ENCODE data around the gene CDH18.

The CDH18 gene

DNA sequence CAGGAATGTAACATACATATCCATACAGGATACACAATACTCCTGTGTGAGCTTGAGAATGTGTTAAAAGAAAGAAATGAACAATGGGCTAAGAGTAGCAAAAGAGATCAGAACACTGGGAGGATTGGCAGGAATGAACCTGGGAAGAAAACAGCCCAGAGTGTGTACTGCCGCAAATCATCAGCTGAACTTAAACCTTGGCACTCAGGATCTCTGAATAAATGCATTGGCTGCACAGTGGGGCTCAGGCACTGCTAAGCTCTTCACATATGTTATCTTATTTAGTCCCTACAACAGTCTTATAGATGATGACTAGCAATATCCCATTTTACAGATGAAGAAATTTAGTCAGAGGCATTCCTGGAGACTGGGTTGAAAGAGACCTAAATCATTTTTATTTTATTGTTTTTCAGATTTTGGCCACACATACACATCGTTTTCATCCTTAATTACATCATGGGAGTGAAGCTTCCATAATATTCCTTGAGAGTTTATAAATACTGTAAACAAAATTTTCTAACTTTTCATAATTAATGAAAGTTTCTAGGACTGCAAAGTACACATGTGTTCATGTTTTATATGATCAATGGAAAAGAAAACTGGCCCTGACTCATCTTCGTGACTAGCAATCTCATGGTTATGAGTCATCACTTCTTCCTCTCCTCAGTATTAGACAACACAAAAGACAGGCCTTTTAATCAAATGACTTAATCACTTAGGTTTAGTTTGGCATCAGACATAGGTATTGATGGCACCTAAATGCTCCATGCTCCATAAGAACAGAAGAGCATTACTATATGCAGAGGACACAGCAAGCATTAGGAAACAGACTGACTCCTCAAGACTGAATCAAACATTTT is 59.2 kb downstream of the CDH18 start:
- no peak for DNase-seq

DNA sequence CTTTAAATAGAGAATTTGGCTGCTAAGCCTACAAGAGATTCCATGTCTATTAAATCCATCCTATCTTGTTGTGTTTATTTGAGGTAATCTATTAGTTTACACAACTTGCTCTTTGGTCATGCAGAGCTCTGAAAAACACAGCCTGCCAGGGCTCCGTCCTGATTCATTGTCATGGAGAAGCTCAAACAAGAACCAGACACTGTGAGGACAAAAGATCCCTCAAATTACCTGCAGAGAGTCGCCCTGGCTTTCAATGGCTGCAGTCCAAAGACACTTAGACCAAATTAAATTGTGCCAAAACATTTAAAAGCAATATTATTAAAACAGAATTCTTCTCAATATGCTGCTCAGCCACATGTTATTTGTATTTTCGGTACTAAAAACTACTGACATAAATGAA is 60.1 kb downstream of the CDH18 start:
- no peak for DNase-seq

DNA sequence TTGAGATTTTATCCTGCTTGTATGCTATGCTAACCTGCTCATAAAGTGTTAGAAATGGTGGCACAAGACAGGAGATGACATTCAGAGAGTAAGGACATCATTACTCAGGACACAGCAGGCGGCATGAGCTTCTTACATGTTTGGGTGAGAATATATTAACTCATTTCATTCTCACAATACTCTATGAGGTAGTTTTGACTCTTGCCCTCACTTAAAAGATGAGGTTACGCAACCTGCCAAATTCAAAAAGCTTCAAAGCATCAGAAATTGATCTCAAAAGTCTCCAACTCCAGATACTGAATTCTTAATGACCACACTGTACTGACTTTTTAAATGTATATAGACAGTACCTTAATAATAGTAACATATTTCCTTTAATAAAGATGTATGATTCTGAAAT is 60.8 kb downstream of the CDH18 start:
- DNase-seq: no peak

DNA sequence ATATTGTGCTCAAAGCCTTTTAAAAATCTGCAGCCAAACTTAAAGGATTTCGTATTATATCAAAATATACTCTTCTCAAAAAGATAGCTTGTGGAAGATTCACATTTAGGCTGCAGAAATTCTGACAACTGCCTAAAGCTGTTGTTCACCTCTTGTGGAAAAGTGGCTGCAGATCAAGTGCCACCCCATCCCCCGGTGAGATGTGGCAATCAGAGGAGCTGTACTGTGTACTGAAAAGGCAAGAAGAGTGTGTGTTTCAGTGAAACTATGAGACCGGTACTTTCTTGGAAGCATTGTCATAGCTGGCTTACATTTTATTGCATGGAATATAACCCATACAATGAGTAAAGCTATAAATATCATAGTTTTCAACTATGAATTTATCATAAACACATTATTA is 64.3 kb downstream of the CDH18 start:
- DNase-seq: no peak

DNA sequence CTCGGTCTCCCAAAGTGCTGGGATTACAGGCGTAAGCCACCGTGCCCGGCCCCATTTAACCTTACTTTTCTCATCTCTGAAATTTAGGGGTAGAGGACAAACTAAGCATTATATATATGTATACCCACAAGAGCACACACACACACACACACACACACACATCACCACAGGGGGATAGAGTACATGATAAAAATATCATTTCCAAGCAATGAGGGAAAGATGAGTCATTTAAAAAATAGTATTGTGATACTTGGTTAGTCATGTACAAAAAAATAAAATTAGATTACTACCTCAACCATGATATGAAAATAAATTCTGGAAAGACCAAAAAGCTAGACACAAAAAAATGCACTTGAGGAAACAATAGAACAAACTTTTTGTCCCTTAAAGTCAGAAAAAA is 67.2 kb downstream of the CDH18 start:
- DNase-seq: no peak

DNA sequence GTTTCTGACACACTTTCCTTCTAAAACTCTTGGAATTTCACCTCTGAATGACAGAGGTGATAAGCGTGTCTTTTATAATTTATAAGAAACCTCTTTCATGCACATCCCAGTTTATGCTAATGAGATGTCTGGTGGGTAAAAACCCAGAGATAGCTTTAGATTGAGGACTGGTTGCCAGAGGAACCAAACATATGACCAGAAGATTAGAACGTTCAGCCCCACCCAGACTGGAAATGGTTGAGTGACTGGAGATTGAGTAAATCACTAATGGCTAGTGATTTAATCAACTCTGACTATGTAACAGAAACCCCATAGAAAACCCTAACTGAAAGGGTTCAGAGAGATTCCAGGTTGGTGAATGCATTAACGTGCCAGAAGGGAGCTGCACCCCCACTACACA is 69.2 kb downstream of the CDH18 start:
- DNase-seq: no peak

GRCh38 chr5:19917588-19918122 is 70.3 kb downstream of the CDH18 start:
- DNase-seq: no peak

DNA sequence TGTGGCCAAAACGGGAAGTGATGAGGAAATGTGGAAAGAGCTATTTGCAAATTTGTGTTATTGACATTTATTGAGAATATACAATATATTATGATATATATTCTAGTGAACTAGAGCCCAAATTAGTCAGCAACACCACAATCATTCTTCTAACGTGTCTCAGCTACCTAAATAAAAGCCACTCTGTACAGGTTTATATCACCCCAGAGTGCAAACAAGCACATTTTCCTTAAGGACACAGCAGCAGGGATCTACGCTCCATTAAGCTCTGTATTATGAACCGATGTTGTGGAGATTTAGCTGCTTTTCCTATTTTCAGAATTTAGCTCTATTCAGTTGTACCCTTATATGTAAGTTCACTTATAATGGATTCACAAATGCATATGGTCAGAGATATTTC is 77.9 kb downstream of the CDH18 start:
- DNase-seq: no peak

DNA sequence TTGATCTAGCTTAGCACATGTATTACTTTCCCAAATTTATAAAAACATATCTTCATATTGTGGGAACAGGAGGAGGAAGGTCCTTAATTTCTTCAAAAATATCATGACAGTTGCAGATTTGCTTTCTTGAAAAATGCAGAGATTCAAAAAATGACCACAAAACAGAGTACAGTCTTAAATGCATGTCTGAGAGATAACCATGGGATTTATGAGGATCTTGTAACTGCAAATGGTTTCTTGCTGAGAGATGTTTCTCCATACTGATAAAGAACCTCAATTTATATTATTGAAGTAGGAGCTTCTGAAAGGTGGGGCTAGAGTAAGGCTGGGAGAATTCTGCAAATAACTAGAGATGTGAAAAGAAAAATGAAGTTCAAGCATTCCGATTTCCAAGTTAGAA is 83.2 kb downstream of the CDH18 start:
- no peak for DNase-seq

DNA sequence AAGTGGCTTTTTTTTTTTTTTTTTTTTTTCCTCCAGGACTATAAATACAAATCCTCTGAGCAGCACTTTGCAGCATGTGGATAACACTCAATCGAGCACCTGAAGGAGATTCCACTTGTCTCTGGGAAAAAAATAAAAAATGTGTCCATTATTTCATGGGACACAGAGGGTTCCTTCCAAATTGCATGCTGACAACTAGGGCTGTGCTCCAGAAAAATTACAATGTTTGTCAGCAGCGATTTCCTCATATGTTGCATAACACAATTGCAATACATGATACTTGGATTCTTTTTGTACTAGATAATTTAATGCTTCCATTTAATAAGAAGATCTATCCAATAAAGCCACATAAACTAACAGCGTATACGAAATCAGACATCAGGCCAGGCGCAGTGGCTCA is 84.4 kb downstream of the CDH18 start:
- no peak for DNase-seq

DNA sequence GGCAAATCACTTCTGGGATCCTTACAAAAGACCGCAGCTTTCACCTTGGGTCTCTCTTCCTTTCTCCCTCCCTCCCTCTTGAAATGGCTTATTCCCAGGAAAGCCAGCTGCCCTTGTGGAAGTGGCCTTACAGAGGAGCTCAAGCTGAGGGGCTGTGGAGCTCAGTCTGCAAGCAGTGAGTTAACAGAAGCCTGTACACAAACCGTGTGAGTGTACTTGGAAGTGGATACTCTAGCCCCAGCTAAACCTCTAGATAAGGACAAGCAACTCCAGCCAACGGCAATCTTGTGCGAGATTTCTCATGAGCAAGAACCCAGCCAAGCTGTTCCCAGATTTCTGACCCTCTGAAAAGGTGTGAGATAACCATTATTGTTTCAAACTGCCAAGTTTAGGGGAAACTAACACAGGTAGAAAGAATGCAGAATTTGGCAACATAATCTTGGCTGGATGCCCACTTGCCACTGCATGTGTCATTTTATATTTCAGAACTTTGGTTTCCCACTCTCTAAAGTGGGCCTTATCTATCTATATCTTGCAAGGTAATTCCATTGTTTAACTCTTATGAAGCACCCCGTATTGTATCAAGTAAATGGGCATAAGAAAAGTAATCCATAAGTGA is 85.6 kb downstream of the CDH18 start:
- DNase-seq: no peak

DNA sequence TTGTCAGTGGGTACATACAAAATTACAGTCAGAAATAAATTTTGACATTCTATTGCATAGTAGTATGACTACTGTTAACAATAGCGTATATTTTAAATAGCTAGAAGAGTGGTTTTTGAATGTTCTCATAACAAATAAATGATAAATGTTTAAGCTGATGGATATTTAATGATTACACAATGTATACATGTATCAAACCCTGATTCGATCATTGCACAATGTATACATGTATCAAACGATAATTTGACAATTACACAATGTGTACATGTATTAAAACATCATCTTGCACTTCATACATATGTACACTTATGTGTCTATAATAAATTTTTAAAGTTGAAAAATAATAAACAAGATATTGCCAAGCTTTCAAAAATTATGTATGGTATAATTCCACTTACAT is 87.7 kb downstream of the CDH18 start:
- no peak for DNase-seq

- no peak for DNase-seq
Measured at GRCh38 chr5:19891658-19892057, 96.3 kb downstream of the CDH18 start.

GRCh38 chr5:19886123-19886917 is 101.7 kb downstream of the CDH18 start:
- DNase-seq: no peak

DNA sequence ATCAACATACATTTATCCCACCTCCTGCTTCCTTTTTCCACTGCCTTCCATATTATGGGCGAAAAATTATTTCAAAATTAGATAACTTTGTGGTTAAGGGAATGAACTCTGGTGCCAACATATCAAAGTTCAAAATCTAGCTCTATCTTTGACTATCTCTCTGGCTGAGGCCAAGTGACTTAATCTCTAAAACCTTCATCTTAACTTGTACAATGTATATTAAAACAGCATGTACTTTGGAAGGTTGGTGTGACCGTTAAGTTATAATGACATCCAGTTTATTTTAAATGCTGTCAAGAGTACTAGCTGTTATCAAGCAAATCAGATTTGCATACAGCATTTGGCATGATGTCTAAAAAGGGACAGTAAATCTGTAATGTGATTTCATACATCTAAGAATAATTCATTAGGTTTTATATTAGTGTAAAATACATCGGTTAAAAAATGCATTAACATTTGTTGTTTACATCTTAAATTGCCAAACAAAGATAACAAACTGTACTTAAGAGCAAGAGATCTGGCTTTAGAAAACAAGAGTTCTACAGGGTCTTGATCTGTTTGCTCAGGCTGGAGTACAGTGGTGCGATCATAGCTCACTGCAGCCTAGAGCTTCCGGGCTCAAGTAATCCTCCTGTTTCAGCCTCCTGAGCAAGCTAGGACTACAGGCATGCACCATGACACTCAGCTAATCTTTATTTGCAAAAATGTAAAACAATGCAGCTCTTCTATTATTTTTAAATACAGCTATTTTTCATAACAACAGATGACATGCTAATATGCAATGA is 102.8 kb downstream of the CDH18 start:
- no peak for DNase-seq

- DNase-seq: no peak
Measured at GRCh38 chr5:19880859-19881436, 107.1 kb downstream of the CDH18 start.

DNA sequence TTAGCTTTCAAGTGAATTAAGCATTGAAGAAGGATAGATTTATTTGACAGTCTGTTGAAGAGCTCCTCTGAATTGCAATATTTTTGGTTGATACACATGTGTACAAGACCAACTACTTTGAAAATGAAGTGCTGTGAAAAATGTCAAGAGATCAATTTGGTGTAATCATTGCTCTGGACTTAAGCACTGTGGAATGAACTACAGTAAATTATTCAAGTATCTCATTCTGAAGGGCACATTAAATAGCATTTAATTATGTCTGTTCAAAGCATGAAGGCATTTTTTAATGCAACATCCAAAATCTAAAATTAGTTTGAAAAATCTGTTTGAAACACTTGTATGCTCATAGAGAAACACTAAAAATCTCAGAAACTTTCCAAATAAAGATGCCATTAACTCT is 107.5 kb downstream of the CDH18 start:
- no peak for DNase-seq

- DNase-seq: no peak
Measured at GRCh38 chr5:19874811-19875210, 113.2 kb downstream of the CDH18 start.

- DNase-seq: no peak
Measured at GRCh38 chr5:19866090-19866450, 121.9 kb downstream of the CDH18 start.

DNA sequence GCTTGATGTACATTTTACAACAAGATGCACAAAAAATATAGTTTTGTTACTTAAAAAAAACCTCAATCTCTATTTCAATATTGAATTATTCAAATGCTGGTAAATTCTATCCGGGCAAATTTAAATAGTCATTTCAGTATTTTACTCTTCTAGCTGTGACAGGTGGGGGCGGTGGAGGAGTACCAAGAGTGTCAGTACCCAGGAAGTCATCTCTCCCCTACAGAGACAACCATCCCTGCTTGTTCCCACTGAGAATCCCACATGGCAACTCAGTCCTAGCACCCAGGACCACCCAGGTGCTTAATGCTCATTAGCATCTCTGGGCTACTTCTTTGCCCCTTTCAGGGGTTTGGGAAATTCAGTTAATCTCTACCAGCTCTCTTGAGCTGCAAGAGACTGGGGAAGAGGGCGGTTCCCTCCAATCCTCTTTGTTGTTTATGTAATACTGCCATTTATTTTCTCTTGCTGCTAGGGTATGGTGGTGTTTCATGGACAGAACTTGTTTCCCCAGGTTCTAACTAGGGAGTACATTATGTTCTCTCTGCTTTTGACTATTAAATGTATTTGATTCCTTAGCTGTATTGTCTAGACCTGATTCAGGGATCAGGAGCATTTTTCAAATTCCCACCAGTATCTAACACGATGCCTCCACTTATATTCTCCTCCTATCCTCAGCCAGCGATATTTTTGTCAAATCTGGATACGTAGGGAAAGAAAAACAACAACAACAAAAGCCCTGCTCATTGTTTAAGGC is 122.5 kb downstream of the CDH18 start:
- DNase-seq: no peak

- no peak for DNase-seq
Measured at GRCh38 chr5:19862711-19863110, 125.3 kb downstream of the CDH18 start.

GRCh38 chr5:19859020-19859419 is 129.0 kb downstream of the CDH18 start:
- no peak for DNase-seq

All from 8988T (cell line).